Hematopoietic multipotent progenitor cell treated with erythropoietin and hydrocortisone succinate and interleukin-3 and kit ligand, for 4 days (in vitro differentiated cells): ENCODE results near the gene UBE3A.
"Not testable (repeated sequence)": the region's sequence is repeated elsewhere in the genome, so short reads cannot be mapped to it uniquely, and the experiment has no call there.

Experiments used
- DNase-seq: peaks from one replicate; pipeline ENCODE4 v3.0.0-alpha.2; 2015

The UBE3A gene

GRCh38 chr15:25437777-25438600 lies 835 bp downstream of the UBE3A start:
- peak; percentile 86 for DNase-seq

GRCh38 chr15:25436707-25437106 lies 2.1 kb downstream of the UBE3A start:
- no peak for DNase-seq

DNA sequence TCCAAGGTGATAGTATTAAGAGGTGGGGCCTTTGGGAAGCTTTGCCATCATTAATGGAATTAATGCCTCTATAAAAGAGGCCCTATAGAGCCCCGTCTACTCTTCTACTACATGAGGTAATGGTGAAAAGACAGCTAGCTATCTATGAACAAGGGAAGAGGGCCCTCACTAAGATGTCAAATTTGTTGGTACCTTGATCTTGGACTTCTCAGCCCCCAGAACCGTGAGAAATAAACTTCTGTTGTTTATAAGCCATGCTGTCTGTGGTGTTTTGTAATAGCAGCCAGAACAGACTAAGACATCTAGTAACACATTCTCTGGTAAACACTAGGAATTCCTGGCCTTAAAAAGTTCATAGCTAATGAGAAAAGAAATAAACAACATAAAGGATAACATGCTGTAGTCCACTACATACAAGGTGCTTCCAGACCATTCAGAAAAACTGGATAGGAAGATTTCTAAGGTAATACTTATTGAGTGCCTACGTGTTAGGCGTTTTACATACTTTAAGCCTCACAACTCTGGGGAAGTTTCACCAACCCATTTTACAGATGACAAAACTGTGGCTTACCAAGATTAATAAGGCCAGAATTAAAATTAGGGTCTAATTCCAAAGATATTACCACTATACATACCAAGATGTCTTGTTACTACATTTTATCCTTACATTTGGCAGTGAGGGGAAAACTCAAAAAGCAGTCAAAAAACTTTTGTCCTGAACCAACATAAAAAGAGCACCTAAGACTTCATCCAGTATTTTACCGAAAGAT lies 3.2 kb downstream of the UBE3A start:
- DNase-seq, result no peak

DNA sequence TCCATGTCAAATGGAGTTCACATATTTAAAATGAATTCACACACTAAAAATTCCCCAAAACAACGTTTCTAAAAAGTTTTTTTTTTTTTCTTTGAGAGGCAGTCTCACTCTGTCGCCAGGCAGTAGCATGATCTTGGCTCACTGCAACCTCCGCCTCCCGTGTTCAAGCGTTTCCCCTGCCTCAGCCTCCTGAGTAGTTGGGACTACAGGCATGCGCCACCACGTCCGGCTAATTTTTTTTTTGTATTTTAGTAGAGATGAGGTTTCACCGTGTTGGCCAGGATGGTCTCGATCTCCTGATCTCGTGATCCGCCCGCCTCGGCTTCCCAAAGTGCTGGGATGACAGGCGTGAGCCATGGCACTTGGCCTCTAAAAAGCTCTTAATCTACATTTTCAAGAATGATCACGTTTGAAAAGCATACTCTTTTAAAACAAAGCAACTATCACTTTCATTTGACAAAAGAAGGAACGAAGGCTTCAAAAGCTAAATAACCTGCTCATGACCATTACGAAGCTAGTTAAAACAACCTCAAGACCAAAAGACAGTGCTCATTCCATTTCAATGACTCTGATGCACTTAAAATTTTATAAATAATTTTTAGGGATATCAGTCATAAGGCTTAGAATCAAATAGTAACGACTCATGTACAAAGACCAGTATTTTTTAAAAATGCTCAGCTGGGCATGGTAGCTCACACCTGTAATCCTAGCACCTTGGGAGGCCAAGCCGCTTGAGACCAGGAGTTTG lies 5.5 kb downstream of the UBE3A start:
- DNase-seq, result no peak

DNA sequence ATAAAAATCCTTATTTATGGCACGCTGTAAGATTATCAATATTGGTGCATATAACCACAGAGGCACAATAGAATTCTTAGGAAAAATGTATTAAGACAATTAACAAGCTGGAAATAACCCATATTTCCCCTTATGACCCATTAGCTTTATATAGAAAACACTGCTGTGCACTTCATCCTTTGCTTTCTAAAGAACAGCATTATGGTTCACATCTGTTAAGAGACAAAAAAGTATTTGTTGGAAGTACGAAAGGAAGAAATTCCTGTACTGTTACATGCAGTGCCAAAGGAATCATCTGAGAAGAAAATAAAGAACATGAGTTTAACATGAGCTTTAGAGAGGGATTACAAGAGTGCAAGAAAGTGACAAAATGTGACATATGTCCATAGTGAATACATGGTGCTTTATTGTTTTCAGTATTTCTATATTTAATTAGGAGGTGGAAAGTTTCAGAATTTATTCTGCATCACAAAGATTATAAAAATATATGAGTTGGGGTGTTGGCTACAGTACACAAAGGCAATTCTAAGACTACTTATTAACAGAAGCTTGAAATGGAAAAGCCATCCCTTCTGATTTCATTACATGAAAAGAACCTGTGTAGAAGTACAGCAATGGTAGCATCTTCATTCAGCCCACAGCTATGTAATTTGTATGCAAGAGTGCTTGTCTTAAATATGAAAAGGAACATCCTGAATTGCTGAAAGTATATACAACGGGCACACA lies 6.8 kb downstream of the UBE3A start:
- no peak for DNase-seq

GRCh38 chr15:25427861-25428260 lies 11.0 kb downstream of the UBE3A start:
- peak; percentile 47 for DNase-seq

DNA sequence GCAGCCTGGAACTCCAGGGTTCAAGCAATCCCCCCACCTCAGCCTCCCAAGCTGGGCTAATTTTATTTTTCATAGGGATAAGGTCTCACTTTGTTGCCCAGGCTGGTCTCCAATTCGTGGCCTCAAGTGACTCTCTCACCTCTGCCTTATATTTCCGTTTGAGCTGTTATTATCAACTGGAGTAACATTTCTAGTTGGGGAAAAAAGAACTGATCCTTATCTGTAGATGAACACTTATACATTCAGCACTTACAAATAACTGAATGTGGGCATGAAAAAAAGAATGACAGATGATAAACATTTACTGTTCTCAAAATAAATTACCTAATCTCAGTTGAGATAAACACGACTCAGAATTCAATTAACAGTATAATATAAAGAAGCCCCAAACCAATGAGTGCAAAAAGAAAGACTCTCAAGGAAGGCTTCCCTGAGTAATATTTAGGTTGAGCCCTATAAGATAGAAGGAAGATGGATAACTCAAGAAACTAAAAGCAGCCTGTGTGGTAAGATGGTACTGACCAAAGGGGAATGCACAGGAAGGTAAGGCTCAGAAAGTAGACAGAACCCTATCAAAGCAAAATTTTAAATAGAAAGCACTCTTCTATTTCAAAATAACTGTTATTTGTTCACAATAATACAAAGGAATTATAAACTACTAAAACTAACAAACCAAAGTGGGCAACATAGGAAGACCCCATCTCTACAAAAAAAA lies 11.8 kb downstream of the UBE3A start:
- peak; percentile 23 for DNase-seq

- no peak for DNase-seq
Measured at GRCh38 chr15:25424073-25424472, 14.8 kb downstream of the UBE3A start.

GRCh38 chr15:25422021-25422420 lies 16.8 kb downstream of the UBE3A start:
- DNase-seq, result no peak

DNA sequence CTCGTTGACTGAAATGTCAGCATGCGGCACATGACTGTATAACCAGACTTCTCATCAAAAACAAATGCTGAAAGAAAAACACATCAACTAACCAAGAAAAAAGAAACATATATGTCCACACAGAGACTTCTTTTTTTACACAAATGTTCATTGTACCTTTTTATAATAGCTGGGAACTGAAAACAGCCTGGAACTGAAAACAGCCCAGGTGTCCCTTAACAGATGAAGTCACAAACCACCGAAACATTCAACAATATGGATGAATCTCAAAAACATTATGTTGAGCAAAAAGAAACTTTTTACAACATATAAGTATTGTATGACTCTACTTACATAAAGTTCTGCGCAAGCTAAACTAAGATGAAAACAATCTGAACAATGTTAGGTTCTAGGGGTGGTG lies 20.6 kb downstream of the UBE3A start:
- no peak for DNase-seq

DNA sequence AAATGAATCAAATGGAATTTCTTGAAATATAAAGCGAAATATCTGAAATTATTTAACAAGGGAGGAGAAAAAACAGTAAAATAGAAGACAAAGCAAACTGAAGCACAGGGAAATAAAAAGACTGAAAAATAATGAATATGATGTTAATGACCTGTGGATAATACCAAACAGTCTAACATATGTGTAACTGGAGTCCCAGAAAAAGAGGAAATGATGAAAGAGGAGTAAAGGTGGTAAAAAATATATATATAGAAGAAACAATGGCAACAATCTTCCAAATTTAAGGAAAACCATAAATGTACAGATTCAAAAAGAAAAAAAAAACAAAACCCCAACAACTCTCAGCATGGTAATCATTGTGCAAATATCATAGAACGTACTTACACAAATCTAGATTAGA lies 21.2 kb downstream of the UBE3A start:
- no peak for DNase-seq

DNA sequence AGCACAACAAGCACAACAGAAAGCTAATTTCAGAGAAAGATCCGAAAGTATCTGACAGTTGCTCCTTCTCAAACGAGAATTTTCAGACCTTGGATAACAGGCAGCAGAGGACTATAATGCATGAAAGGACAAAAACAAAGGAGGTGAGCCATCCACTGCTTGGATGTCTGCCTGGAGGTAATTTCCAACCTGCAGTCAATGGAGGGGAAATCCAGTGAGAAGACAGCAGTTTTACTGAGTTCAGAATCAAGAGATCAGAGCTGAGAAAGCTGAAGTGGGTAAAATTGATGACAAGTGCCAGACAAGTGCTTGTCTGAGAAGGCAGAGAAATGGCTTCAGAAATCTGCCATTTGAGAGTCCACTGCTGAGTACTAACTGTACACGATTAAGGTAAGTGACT lies 22.1 kb downstream of the UBE3A start:
- no peak for DNase-seq

DNA sequence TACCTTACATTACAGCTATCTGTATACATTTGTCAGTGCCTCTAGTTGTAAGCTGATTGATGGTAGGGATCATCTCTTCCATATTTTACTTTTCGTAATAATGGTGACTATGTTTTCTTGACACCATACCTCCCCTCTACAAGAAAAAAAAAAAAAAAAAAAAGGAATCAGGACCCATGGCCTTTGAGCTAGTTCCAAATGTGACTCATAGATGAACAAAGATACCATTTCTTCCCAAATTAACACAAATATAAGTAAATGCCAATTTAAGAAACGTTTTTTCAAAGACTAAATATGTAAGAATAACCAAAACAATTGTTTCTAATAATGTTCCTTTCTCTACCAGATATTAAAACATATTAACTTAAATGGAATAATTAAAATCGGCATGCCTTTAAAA lies 23.1 kb downstream of the UBE3A start:
- no peak for DNase-seq

- DNase-seq, result no peak
Measured at GRCh38 chr15:25415217-25415616, 23.6 kb downstream of the UBE3A start.

DNA sequence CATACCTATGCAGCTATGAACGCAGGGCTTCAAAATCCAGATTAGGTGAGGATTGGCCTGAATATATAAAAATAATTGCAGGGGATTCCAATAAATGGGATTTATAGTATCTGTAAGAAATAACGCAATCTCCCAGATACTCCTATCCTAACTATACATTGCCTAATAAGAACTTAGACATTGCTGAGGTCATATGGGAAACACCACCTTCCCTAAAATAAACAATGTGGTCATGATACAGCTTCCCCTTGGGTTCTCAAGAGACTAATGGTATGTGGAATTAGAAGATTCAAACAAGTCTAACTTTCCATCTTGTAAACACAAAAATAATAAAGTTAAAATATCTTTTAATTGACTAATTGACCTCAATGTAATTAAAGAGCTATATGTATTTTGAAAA lies 28.2 kb downstream of the UBE3A start:
- DNase-seq, result peak; percentile 21

DNA sequence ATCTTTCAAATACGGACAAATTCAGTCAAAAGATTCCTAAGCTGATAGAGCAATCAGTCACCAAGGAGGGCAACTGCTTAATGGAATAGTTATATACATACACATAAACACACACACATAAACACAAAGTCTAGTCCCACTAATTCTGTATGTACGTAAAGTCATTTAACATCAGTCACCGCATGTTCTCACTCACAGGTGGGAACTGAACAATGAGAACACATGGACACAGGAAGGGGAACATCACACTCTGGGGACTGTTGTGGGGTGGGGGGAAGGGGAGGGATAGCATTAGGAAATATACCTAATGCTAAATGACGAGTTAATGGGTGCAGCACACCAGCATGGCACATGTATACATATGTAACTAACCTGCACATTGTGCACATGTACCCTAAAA lies 29.1 kb downstream of the UBE3A start:
- not testable (repeated sequence) for DNase-seq

- DNase-seq, result no peak
Measured at GRCh38 chr15:25408929-25409328, 29.9 kb downstream of the UBE3A start.

GRCh38 chr15:25408428-25408827 lies 30.4 kb downstream of the UBE3A start:
- DNase-seq, result peak; percentile 18

GRCh38 chr15:25407950-25408349 lies 30.9 kb downstream of the UBE3A start:
- DNase-seq, result no peak

GRCh38 chr15:25406846-25407245 lies 32.0 kb downstream of the UBE3A start:
- no peak for DNase-seq

DNA sequence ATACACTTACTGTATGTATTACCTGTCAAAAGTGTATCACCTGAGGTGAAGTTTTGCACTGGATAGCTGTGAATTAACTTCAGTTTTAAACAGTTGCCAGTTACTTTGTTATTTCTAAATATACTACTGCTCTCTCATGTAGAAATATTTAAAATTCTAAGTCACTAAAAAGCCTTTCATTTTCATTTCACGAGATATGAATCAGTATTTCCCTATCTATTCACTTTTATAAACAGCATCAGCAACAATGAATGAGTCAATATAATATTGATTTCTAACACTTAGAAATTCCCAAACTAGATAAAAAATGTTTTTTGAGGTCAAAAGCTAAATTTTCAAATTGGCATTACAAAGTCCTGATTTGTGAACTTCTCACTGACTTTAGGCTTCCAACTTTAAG lies 32.6 kb downstream of the UBE3A start:
- no peak for DNase-seq

- DNase-seq, result no peak
Measured at GRCh38 chr15:25403771-25404170, 35.1 kb downstream of the UBE3A start.
